OCI-LY1 (cell line): Measurements from ENCODE around the gene SEPHS1.

Experiments used
- H2AFZ ChIP-seq: fragments of 200-600 bp; sonication (generic), shearing (Covaris generic); 2 replicates; pipeline ENCODE4 v1.6.0; 2014; ENCODE audit warnings: antibody characterized with exemption, mild to moderate bottlenecking, low read length
- H3F3A ChIP-seq: fragments of 200-600 bp; sonication (generic), shearing (Covaris generic); 2 replicates; pipeline ENCODE4 v1.6.0; 2014; ENCODE audit warnings: mild to moderate bottlenecking, antibody characterized with exemption, low read length, moderate library complexity; ENCODE audit not compliant: insufficient read depth
- H3K27ac ChIP-seq: fragments of 200-600 bp; sonication (generic); 2 replicates; pipeline ENCODE4 v1.5.1; 2014; ENCODE audit warnings: low read length, mixed run types, mild to moderate bottlenecking, low read depth; ENCODE audit not compliant: poor library complexity, severe bottlenecking
- H3K27me3 ChIP-seq: fragments of 200-600 bp; sonication (generic); 2 replicates; pipeline ENCODE4 v1.6.0; 2014; ENCODE audit warnings: antibody characterized with exemption, mild to moderate bottlenecking, low read length, moderate library complexity; ENCODE audit not compliant: insufficient read depth
- H3K36me3 ChIP-seq: fragments of 200-600 bp; sonication (generic); 2 replicates; pipeline ENCODE4 v1.6.1; 2014; ENCODE audit warnings: mild to moderate bottlenecking, antibody characterized with exemption, low read length, moderate library complexity, mixed read lengths; ENCODE audit not compliant: insufficient read depth
- H3K4me1 ChIP-seq: fragments of 200-600 bp; sonication (generic); 2 replicates; pipeline ENCODE4 v1.5.1; 2014; ENCODE audit warnings: mild to moderate bottlenecking, low read length, moderate library complexity; ENCODE audit not compliant: insufficient read depth, severe bottlenecking
- H3K4me2 ChIP-seq: fragments of 200-600 bp; sonication (generic), shearing (Covaris generic); 2 replicates; pipeline ENCODE4 v1.6.1; 2014; ENCODE audit warnings: low read length
- H3K4me3 ChIP-seq: fragments of 200-600 bp; sonication (generic); 2 replicates; pipeline ENCODE4 v1.5.1; 2014; ENCODE audit warnings: low read length, low read depth, mild to moderate bottlenecking, mixed read lengths; ENCODE audit not compliant: poor library complexity, severe bottlenecking
- H3K79me2 ChIP-seq: fragments of 200-600 bp; shearing (Covaris generic); 2 replicates; pipeline ENCODE4 v1.6.1; 2016; ENCODE audit warnings: mixed run types, low read length, mixed read lengths; ENCODE audit not compliant: insufficient read depth
- H3K9ac ChIP-seq: fragments of 200-600 bp; sonication (generic), shearing (Covaris generic); 2 replicates; pipeline ENCODE4 v1.6.1; 2014; ENCODE audit warnings: mild to moderate bottlenecking, low read length, mixed read lengths
- H3K9me2 ChIP-seq: fragments of 200-600 bp; sonication (generic), shearing (Covaris generic); 2 replicates; pipeline ENCODE4 v1.6.1; 2014; ENCODE audit warnings: low read depth, mild to moderate bottlenecking, low read length, mixed read lengths
- H3K9me3 ChIP-seq: fragments of 200-600 bp; shearing (Covaris generic); 2 replicates; pipeline ENCODE4 v1.6.1; 2014; ENCODE audit warnings: low read length, mixed read lengths
- H4K20me1 ChIP-seq: fragments of 200-600 bp; sonication (generic), shearing (Covaris generic); 2 replicates; pipeline ENCODE4 v1.6.0; 2016; ENCODE audit warnings: mild to moderate bottlenecking, low read length; ENCODE audit not compliant: insufficient read depth
- EZH2 ChIP-seq: fragments of 200-600 bp; sonication (generic), shearing (Covaris generic); IDR thresholded peaks from 2 replicates; pipeline ENCODE4 v1.8.0; 2017; ENCODE audit warnings: borderline replicate concordance, mixed run types, mild to moderate bottlenecking, antibody characterized with exemption, low read length, moderate library complexity, mixed read lengths
- TF ChIP-seq, protein P1 (sequence below): fragments of 200-600 bp; sonication (generic), shearing (Covaris generic); IDR thresholded peaks from 2 replicates; pipeline ENCODE4 v1.5.1; 2017; ENCODE audit warnings: mild to moderate bottlenecking, antibody characterized with exemption, low read length, moderate library complexity, mixed read lengths

SEPHS1 gene

GRCh38 chr10:13309792-13310191, 38.3 kb downstream of the SEPHS1 start:
- TF ChIP-seq, protein P1, sequence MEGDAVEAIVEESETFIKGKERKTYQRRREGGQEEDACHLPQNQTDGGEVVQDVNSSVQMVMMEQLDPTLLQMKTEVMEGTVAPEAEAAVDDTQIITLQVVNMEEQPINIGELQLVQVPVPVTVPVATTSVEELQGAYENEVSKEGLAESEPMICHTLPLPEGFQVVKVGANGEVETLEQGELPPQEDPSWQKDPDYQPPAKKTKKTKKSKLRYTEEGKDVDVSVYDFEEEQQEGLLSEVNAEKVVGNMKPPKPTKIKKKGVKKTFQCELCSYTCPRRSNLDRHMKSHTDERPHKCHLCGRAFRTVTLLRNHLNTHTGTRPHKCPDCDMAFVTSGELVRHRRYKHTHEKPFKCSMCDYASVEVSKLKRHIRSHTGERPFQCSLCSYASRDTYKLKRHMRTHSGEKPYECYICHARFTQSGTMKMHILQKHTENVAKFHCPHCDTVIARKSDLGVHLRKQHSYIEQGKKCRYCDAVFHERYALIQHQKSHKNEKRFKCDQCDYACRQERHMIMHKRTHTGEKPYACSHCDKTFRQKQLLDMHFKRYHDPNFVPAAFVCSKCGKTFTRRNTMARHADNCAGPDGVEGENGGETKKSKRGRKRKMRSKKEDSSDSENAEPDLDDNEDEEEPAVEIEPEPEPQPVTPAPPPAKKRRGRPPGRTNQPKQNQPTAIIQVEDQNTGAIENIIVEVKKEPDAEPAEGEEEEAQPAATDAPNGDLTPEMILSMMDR = no peak
- no peak for TF ChIP-seq EZH2
- Histone ChIP-seq H3K27me3 (no peaks in the 10 kb centered on the region), H3K9ac (no peak overlapping the region), H3K4me1 (no peaks in the 10 kb centered on the region), H3K4me2 (no peak overlapping the region), H3K9me2 (no peaks in the 10 kb centered on the region), H2AFZ (no peak overlapping the region), H3F3A (no peaks in the 10 kb centered on the region), H3K36me3 (no peaks in the 10 kb centered on the region), H3K4me3 (no peak overlapping the region), H4K20me1 (no peaks in the 10 kb centered on the region), H3K27ac (no peak overlapping the region), H3K79me2 (no peaks in the 10 kb centered on the region), H3K9me3 (no peaks in the 10 kb centered on the region)

- Histone ChIP-seq H2AFZ (no peak overlapping the region), H3K4me2 (no peak overlapping the region), H3K4me3 (no peak overlapping the region), H4K20me1 (no peaks in the 10 kb centered on the region), H3F3A (no peaks in the 10 kb centered on the region), H3K27me3 (no peaks in the 10 kb centered on the region), H3K36me3 (no peaks in the 10 kb centered on the region), H3K27ac (no peak overlapping the region), H3K4me1 (no peaks in the 10 kb centered on the region), H3K9me2 (no peaks in the 10 kb centered on the region), H3K9me3 (no peaks in the 10 kb centered on the region), H3K79me2 (no peaks in the 10 kb centered on the region), H3K9ac (no peak overlapping the region)
- no peak for TF ChIP-seq EZH2
- TF ChIP-seq, protein P1 = no peak
Measured at GRCh38 chr10:13308096-13308495, 40.0 kb downstream of the SEPHS1 start.

DNA sequence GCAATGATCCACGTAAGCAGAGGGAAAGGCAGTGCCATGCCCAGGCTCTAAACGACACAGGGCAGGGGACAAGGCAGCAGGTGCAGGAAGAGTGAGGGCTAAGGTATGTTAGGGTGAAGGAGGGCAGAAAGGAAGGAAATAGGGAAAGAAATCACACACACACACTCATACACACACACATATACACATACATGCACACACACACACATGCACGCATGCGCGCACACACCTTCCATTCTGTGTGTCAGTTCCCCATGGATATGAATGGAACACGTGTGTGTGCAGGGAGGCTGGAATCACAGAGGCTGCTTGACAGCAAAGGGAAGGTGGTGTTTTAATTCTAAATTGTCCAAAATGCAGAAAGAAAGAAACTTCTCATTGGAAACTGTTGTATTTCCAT, 42.0 kb downstream of the SEPHS1 start:
- no peaks in the 10 kb centered on the region for H3K79me2 ChIP-seq
- no peaks in the 10 kb centered on the region for H4K20me1 ChIP-seq
- H3K27me3 ChIP-seq = no peaks in the 10 kb centered on the region
- H3F3A ChIP-seq = no peaks in the 10 kb centered on the region
- TF ChIP-seq EZH2 = no peak
- TF ChIP-seq, protein P1 = no peak
- no peak overlapping the region for H3K9ac ChIP-seq
- no peak overlapping the region for H3K27ac ChIP-seq
- no peak overlapping the region for H2AFZ ChIP-seq
- H3K4me3 ChIP-seq = no peak overlapping the region
- H3K9me3 ChIP-seq = no peaks in the 10 kb centered on the region
- H3K36me3 ChIP-seq = no peaks in the 10 kb centered on the region
- no peak overlapping the region for H3K4me2 ChIP-seq
- no peaks in the 10 kb centered on the region for H3K9me2 ChIP-seq
- peaks cover 9% of the 10 kb centered on the region for H3K4me1 ChIP-seq
